Ascending aorta (tissue), 2 donors: Measurements from ENCODE around the gene KRT36. TPM values are rescaled to one million over a fixed set of nuclear protein-coding genes. Genes with fewer than 3 reads are reported as not detected.

Experiments
- DNase-seq, 2 donors: peaks; one replicate each; pipeline ENCODE4 v3.0.0-alpha.2; 2019; ENCODE audit warnings: low spot score in 2 of 2
- H3K27ac ChIP-seq, 2 donors: fragments of 200-600 bp; sonication (generic); one replicate each; pipeline ENCODE4 v1.5.1; 2016 to 2017; ENCODE audit warnings: mild to moderate bottlenecking in 1 of 2
- H3K27me3 ChIP-seq: fragments of 200-600 bp; sonication (generic); one replicate; pipeline ENCODE4 v1.5.1; 2017
- H3K36me3 ChIP-seq, 2 donors: fragments of 200-600 bp; sonication (generic); one replicate each; pipeline ENCODE4 v1.5.1; 2016
- H3K4me1 ChIP-seq, 2 donors: fragments of 200-600 bp; sonication (generic); one replicate each; pipeline ENCODE4 v1.5.1; 2016 to 2017; ENCODE audit warnings: mild to moderate bottlenecking in 1 of 2
- H3K4me3 ChIP-seq, 2 donors: fragments of 200-600 bp; sonication (generic); one replicate each; pipeline ENCODE4 v1.5.1; 2016 to 2017; ENCODE audit warnings: mild to moderate bottlenecking in 1 of 2
- H3K9me3 ChIP-seq, 2 donors: fragments of 200-600 bp; sonication (generic); one replicate each; pipeline ENCODE4 v1.5.1; 2016
- intact Hi-C: fragments of 100-400 bp; cut with DNase I; formaldehyde crosslinking; loops from one replicate; pipeline ENCODE4 v1.15.1; 2023
- total RNA-seq: library from RNA; depleted of rRNA; stranded (reverse); fragments of >200 nt; gene quantifications from one replicate; pipeline ENCODE4 v1.1.0, GENCODE V29; 2016
- TF ChIP-seq, protein P1 (sequence below), 3 experiments: fragments of 200-600 bp in 2 of 3; fragments of 450-650 bp in 1 of 3; sonication (generic) in 2 of 3; IDR thresholded peaks; one replicate each; pipeline ENCODE4 v1.5.1; 2016 to 2019; ENCODE audit warnings: antibody characterized with exemption in 3 of 3, mild to moderate bottlenecking in 1 of 3, moderate library complexity in 1 of 3

KRT36 gene
- total RNA-seq, 1 donor from 2014 or later, result not detected

DNA sequence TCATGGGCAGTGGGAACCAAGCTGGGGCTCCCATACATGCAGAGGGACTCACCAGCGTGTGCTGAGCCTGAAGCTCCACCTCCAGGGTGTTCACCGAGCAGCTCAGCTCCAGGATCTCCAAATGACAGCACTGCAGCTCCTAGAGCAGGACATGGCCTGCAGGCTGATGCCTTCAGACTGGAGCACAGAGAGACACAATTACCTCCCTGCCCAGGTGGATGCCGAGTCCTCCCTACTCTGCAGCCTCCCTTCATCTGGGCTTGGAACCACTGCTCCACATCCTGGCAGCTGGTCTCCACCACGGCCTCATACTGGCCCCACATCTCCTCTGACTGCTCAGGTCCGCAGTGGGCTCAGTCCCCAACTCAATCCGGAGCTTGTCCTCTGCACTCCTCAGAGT lies 40.7 kb downstream of the KRT36 start:
- no peaks in the 10 kb centered on the region for H3K4me1 ChIP-seq
- H3K27me3 ChIP-seq, result no peaks in the 10 kb centered on the region
- H3K36me3 ChIP-seq, result no peaks in the 10 kb centered on the region
- H3K27ac ChIP-seq, result no peak overlapping the region
- no peak overlapping the region for H3K4me3 ChIP-seq
- no peak for DNase-seq
- no peaks in the 10 kb centered on the region for H3K9me3 ChIP-seq
- intact Hi-C loops, result no loop called here
- TF ChIP-seq, protein P1, sequence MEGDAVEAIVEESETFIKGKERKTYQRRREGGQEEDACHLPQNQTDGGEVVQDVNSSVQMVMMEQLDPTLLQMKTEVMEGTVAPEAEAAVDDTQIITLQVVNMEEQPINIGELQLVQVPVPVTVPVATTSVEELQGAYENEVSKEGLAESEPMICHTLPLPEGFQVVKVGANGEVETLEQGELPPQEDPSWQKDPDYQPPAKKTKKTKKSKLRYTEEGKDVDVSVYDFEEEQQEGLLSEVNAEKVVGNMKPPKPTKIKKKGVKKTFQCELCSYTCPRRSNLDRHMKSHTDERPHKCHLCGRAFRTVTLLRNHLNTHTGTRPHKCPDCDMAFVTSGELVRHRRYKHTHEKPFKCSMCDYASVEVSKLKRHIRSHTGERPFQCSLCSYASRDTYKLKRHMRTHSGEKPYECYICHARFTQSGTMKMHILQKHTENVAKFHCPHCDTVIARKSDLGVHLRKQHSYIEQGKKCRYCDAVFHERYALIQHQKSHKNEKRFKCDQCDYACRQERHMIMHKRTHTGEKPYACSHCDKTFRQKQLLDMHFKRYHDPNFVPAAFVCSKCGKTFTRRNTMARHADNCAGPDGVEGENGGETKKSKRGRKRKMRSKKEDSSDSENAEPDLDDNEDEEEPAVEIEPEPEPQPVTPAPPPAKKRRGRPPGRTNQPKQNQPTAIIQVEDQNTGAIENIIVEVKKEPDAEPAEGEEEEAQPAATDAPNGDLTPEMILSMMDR (IDR thresholded peaks at IDR 0.05), result no peak

DNA sequence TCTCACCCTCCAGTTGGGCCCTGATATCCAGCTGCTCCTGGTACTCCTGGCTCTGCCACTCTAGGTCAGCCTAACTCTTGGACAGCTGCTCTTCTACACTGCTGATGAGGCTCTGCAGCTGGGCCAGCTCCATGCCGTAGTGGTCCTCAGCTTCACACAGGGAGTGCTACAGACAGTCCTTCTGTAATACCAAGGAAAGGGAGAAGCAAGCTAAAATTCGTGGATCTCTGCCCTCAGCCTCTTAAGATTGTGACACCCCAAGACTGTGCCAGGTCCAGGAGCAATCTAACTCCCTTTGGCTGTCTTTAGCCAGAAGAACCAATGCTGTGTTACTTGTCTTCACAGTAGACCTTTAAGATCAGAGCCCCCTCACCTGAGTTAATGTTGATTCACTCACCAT lies 41.2 kb downstream of the KRT36 start:
- intact Hi-C loops, result no loop called here
- no peak overlapping the region for H3K4me3 ChIP-seq
- DNase-seq, result no peak
- H3K27ac ChIP-seq, result no peak overlapping the region
- H3K9me3 ChIP-seq, result no peaks in the 10 kb centered on the region
- H3K27me3 ChIP-seq, result no peaks in the 10 kb centered on the region
- TF ChIP-seq, protein P1 (IDR thresholded peaks at IDR 0.05), result no peak
- H3K4me1 ChIP-seq, result no peaks in the 10 kb centered on the region
- no peaks in the 10 kb centered on the region for H3K36me3 ChIP-seq

DNA sequence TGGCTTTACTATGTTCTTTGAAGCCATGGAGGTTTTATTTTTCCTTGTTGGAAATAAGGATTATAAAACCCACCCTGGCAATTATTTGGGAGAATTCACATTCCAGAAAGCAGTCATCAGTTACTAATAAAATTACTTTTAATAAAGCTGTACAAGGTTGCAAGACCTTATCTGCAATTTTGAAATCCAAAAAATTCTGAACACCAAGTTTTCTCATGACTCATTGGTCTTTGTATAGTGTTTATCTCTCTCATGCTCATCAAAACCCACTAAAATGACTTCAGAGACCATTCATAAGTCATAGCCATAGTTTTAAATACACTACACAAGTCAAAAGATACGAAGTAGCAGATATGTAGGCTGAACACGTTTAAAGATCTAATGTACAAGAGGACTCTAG lies 42.9 kb downstream of the KRT36 start:
- Histone ChIP-seq H3K4me1 (no peaks in the 10 kb centered on the region), H3K27ac (no peak overlapping the region), H3K27me3 (no peaks in the 10 kb centered on the region), H3K4me3 (no peak overlapping the region), H3K9me3 (no peaks in the 10 kb centered on the region), H3K36me3 (no peaks in the 10 kb centered on the region)
- TF ChIP-seq, protein P1 (IDR thresholded peaks at IDR 0.05), result no peak
- intact Hi-C loops, result no loop called here
- DNase-seq, result no peak

DNA sequence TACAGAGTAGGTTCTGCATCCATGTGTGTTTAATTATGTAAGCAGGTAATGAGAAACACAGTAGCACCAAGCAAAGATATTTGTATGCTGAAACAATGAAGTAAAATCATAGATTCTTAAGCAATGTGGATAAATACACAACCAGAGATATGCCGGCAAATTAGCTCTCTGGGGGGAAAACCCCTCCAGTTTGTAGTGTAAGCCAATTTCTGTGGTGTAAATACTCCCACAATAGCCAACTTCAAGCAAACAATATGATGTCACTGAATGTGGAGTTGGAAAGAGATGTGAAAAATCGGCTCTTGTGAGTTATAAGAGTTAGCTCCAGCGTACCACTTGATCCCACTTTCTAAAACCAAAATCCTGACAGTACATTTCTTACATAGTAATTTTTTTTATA lies 45.1 kb downstream of the KRT36 start:
- intact Hi-C loops, result no loop called here
- no peaks in the 10 kb centered on the region for H3K27me3 ChIP-seq
- no peak for DNase-seq
- no peaks in the 10 kb centered on the region for H3K36me3 ChIP-seq
- TF ChIP-seq, protein P1 (IDR thresholded peaks at IDR 0.05), result no peak
- H3K9me3 ChIP-seq, result no peaks in the 10 kb centered on the region
- H3K4me1 ChIP-seq, result no peaks in the 10 kb centered on the region
- H3K27ac ChIP-seq, result no peak overlapping the region
- H3K4me3 ChIP-seq, result no peak overlapping the region

DNA sequence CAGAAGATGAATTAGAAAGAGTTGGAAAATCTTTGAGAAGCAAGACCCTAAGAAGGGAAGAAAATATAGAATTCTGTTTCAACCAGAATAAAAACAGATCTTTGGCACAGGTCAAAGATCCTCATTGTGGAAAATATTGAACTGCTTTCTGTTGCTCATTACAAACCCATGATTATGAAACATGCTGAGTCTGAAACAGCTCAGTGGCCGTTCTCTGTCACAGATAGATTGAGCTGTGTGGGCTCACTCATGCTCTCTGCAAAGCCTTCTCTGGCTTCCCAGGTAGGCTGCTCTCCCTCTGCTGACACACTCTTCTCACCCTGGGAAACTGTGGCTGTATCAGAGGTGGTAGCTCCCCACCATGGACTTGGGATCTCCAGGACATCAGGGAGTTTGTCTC lies 45.5 kb downstream of the KRT36 start:
- TF ChIP-seq, protein P1 (IDR thresholded peaks at IDR 0.05), result no peak

DNA sequence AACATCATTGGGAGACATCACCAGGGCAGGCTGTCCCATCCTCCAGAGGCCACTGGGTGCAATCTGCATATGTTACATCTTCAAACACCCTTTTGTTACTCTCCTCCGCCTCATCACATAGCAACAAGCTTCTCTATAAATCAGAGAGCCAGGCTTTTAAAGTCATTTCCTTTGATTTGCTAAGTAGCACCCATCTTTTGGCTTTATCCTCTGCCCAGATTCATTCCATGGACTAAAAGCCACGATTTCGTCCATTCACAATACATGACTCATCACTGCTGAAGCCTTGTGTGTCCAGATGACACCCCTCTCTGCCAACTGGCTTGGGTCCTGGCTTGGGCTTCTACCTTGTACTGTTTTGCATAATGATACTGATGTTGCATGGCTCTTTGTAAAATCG lies 47.0 kb downstream of the KRT36 start:
- intact Hi-C loops, result no loop called here
- H3K4me3 ChIP-seq, result no peak overlapping the region
- H3K9me3 ChIP-seq, result no peaks in the 10 kb centered on the region
- DNase-seq, result no peak
- no peak overlapping the region for H3K27ac ChIP-seq
- TF ChIP-seq, protein P1 (IDR thresholded peaks at IDR 0.05), result no peak
- no peaks in the 10 kb centered on the region for H3K36me3 ChIP-seq
- H3K27me3 ChIP-seq, result no peaks in the 10 kb centered on the region
- no peaks in the 10 kb centered on the region for H3K4me1 ChIP-seq

More for the DNA sequence above, 45.5 kb downstream of the KRT36 start:
- no peaks in the 10 kb centered on the region for H3K36me3 ChIP-seq
- no peaks in the 10 kb centered on the region for H3K27me3 ChIP-seq
- H3K4me3 ChIP-seq, result no peak overlapping the region
- no peak overlapping the region for H3K27ac ChIP-seq
- H3K4me1 ChIP-seq, result no peaks in the 10 kb centered on the region
- no peak for DNase-seq
- no peaks in the 10 kb centered on the region for H3K9me3 ChIP-seq
- intact Hi-C loops, result no loop called here
